ENCODE data around the gene ZNF334.

GRCh38 chr20:46523108-46523507, 9.7 kb upstream of the ZNF334 start:
- TF ChIP-seq CTCF (IDR thresholded peaks at IDR 0.05): no peak
- no peak for TF ChIP-seq POLR2A (IDR thresholded peaks at IDR 0.05)
- no peak for TF ChIP-seq EP300 (IDR thresholded peaks at IDR 0.05)
